PFSK-1 (cell line): ENCODE results near the gene ZNF276.

Source experiments
- FOXP2 ChIP-seq: optimal IDR thresholded peaks from 2 replicates; pipeline ENCODE3; 2011; ENCODE audit warnings: borderline replicate concordance, control low read depth, inconsistent platforms; ENCODE audit not compliant: insufficient read depth; ENCODE audit errors: extremely low read length, extremely low read depth
- POLR2AphosphoS5 ChIP-seq: IDR thresholded peaks from 2 replicates; pipeline ENCODE4 v1.6.1; 2012; ENCODE audit warnings: low read depth, mild to moderate bottlenecking, control low read depth, low read length, moderate library complexity
- REST ChIP-seq, 2 experiments: IDR thresholded peaks; 2 replicates each; pipeline versions ENCODE4 v1.6.1 to v1.8.0; 2011 to 2012; ENCODE audit warnings: low read depth in 2 of 2, low read length in 2 of 2, control low read depth in 1 of 2, inconsistent platforms in 1 of 2, mild to moderate bottlenecking in 1 of 2, moderate library complexity in 1 of 2; ENCODE audit not compliant: insufficient read depth in 1 of 2
- SIN3A ChIP-seq: IDR thresholded peaks from 2 replicates; pipeline ENCODE4 v1.6.1; 2012; ENCODE audit warnings: mild to moderate bottlenecking, low read length, moderate library complexity, borderline replicate concordance; ENCODE audit not compliant: insufficient read depth
- TAF1 ChIP-seq: IDR thresholded peaks from 2 replicates; pipeline ENCODE4 v1.6.1; 2012; ENCODE audit warnings: low read length, control low read depth, borderline replicate concordance; ENCODE audit not compliant: insufficient read depth

DNA sequence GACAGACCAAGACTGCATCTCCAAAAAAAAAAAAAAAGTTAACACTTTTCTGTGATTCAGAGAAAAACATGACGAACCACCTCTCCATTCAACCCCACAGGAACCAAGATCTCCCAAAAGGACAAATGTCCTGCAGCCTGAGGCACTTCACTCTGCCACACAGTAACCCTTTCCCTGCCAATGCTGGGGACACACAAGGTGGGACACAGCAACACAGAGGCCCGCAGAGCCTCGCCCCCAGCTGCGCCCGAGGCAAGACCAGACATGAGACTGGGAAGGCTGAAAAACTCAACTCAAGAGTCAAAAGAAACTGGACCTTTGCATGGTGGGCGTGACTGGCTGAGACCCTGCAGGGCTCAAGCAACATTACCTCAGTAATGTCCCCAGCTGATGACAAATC, 61.2 kb downstream of the ZNF276 start:
- TF ChIP-seq POLR2AphosphoS5, result no peak
- TF ChIP-seq TAF1, result no peak
- no peak for TF ChIP-seq REST (IDR thresholded peaks at IDR 0.05; ENCODE audit: insufficient read depth in 1 of 2, low read depth in 2 of 2, low read length in 2 of 2)
- no peak for TF ChIP-seq SIN3A
- no peak for TF ChIP-seq FOXP2
